Right atrium auricular region (tissue), 2 donors: ENCODE results near the gene ZDHHC1. TPM values are rescaled to one million over a fixed set of nuclear protein-coding genes. Genes with fewer than 3 reads are reported as not detected.

ENCODE experiments used
- DNase-seq: peaks from one replicate; pipeline ENCODE4 v3.0.0-alpha.2; 2019; ENCODE audit warnings: low spot score
- H3K27ac ChIP-seq, 2 donors: fragments of 200-600 bp; sonication (generic); 1 replicate in 1 of 2; 2 replicates in 1 of 2; pipeline ENCODE4 v1.5.1; 2016 to 2019
- H3K27me3 ChIP-seq, 2 donors: fragments of 200-600 bp; sonication (generic); one replicate each; pipeline versions ENCODE4 v1.5.1 to v1.6.0; 2017 to 2019
- H3K36me3 ChIP-seq: fragments of 200-600 bp; sonication (generic); one replicate; pipeline ENCODE4 v1.5.1; 2016
- H3K4me1 ChIP-seq, 2 donors: fragments of 200-600 bp; sonication (generic); one replicate each; pipeline versions ENCODE4 v1.5.1 to v1.6.0; 2017 to 2019
- H3K4me3 ChIP-seq, 2 donors: fragments of 200-600 bp; sonication (generic); 1 replicate in 1 of 2; 2 replicates in 1 of 2; pipeline ENCODE4 v1.5.1; 2017 to 2019; ENCODE audit warnings: mild to moderate bottlenecking in 1 of 2, moderate library complexity in 1 of 2
- H3K9me3 ChIP-seq, 2 donors: fragments of 200-600 bp; sonication (generic); one replicate each; pipeline ENCODE4 v1.5.1; 2019
- total RNA-seq, 2 donors: library from RNA; depleted of rRNA; stranded (reverse); fragments of >200 nt; gene quantifications; one replicate each; pipeline ENCODE4 v1.1.0, GENCODE V29; 2016
- TF ChIP-seq, protein P1 (sequence below), 2 donors: fragments of 200-600 bp; sonication (generic); IDR thresholded peaks; one replicate each; pipeline ENCODE4 v1.5.1; 2019; ENCODE audit warnings: antibody characterized with exemption in 2 of 2

Gene ZDHHC1
- total RNA-seq, 2 donors from 2014 or later, result 8.9 to 11.8 TPM

- no peak overlapping the region for H3K27ac ChIP-seq
- peak overlapping the region in 1 of 2 donors; percentile 9 for H3K4me3 ChIP-seq
- no peaks in the 10 kb centered on the region for H3K27me3 ChIP-seq
- no peaks in the 10 kb centered on the region for H3K36me3 ChIP-seq
- DNase-seq, result no peak
- no peaks in the 10 kb centered on the region for H3K9me3 ChIP-seq
- TF ChIP-seq, protein P1, sequence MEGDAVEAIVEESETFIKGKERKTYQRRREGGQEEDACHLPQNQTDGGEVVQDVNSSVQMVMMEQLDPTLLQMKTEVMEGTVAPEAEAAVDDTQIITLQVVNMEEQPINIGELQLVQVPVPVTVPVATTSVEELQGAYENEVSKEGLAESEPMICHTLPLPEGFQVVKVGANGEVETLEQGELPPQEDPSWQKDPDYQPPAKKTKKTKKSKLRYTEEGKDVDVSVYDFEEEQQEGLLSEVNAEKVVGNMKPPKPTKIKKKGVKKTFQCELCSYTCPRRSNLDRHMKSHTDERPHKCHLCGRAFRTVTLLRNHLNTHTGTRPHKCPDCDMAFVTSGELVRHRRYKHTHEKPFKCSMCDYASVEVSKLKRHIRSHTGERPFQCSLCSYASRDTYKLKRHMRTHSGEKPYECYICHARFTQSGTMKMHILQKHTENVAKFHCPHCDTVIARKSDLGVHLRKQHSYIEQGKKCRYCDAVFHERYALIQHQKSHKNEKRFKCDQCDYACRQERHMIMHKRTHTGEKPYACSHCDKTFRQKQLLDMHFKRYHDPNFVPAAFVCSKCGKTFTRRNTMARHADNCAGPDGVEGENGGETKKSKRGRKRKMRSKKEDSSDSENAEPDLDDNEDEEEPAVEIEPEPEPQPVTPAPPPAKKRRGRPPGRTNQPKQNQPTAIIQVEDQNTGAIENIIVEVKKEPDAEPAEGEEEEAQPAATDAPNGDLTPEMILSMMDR (IDR thresholded peaks at IDR 0.05), result peak; percentile 77 to 91
- peaks cover 0 to 56% of the 10 kb centered on the region in 2 donors for H3K4me1 ChIP-seq
These were observed 17.0 kb downstream of the ZDHHC1 start for GRCh38 chr16:67399218-67399733.

DNA sequence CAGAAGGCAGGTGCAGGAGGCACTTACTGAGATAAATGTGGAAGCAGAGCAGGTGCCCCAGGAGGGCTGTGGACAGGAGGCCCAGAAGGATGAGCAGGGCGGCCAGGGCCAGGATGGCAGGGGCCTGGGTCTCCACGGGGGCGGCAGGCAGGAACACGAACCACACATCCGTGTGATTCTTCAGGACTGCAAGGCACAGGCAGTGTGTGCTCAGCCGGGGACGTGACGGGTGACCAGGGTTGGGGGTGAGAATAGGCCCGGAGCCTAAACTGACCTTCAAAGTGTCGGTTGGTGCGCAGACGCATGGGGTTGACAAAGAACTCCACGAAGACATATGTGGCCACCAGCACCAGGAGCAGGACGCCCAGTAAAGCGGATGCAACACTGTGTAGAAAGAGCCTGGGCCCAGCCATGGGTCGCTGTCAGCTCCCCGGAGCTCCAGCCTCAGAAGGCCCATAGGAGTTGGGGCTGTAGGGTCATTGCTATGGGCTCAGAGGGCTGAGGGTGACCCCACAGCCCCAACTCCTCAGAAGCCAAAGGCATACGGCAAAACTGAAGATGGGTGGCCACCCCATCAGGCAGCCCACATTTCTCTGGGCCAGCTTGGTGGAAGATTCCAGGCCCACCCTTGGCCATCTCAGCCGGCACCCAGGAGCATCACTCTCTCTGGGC lies 17.6 kb downstream of the ZDHHC1 start:
- Histone ChIP-seq H3K9me3 (no peaks in the 10 kb centered on the region), H3K27ac (no peak overlapping the region), H3K4me1 (peaks cover 0 to 62% of the 10 kb centered on the region in 2 donors), H3K4me3 (no peak overlapping the region), H3K36me3 (no peaks in the 10 kb centered on the region), H3K27me3 (no peaks in the 10 kb centered on the region)
- no peak for DNase-seq
- TF ChIP-seq, protein P1 (IDR thresholded peaks at IDR 0.05), result no peak

DNA sequence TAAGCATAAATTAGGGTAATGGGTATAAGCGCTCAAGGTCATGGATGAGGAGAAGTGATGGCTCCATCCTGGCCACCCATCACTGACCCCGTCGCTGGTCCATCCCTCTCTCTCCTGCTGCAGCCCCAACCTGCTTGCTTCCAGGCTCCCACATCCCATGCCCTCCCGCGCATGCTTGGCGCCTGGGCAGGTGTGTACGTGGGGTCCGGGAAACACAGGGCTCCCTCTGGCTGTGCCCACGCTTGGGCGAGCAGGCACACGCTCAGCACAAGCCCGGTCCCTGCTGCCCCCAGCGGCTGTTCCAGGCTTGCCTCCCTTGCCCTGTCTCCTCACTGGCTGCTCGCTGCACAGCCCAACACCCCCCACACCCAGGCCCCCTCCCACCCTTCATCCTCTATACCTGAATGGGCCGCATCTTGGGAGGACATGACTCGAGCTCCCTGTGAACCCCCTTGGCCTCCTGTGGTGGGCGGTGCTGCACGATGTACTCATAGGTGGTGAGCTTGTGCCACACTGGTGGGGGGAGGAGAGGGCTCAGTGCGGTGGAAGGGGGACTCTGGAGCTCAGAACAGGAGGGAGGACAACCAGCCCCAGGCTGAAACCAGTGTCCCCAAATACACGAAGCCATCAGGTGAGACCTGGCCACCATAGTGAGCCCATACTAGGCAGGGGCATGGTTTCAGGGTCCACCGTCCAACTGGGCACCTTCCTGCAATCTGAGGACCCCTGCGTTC lies 18.3 kb downstream of the ZDHHC1 start:
- DNase-seq, result no peak
- TF ChIP-seq, protein P1 (IDR thresholded peaks at IDR 0.05), result no peak
- H3K27ac ChIP-seq, result peak overlapping the region; percentile 67 to 71
- H3K4me1 ChIP-seq, result peaks cover 0 to 69% of the 10 kb centered on the region in 2 donors
- no peaks in the 10 kb centered on the region for H3K9me3 ChIP-seq
- H3K36me3 ChIP-seq, result no peaks in the 10 kb centered on the region
- H3K4me3 ChIP-seq, result no peak overlapping the region
- no peaks in the 10 kb centered on the region for H3K27me3 ChIP-seq

GRCh38 chr16:67397036-67397801 lies 19.1 kb downstream of the ZDHHC1 start:
- no peak for DNase-seq
- no peaks in the 10 kb centered on the region for H3K9me3 ChIP-seq
- peaks cover 0 to 76% of the 10 kb centered on the region in 2 donors for H3K4me1 ChIP-seq
- no peaks in the 10 kb centered on the region for H3K27me3 ChIP-seq
- peak overlapping the region; percentile 67 to 71 for H3K27ac ChIP-seq
- TF ChIP-seq, protein P1 (IDR thresholded peaks at IDR 0.05), result no peak
- no peaks in the 10 kb centered on the region for H3K36me3 ChIP-seq
- H3K4me3 ChIP-seq, result no peak overlapping the region

- peak; percentile 94 for DNase-seq
- H3K27me3 ChIP-seq, result no peaks in the 10 kb centered on the region
- peak overlapping the region; percentile 67 to 71 for H3K27ac ChIP-seq
- peaks cover 0 to 84% of the 10 kb centered on the region in 2 donors for H3K4me1 ChIP-seq
- TF ChIP-seq, protein P1 (IDR thresholded peaks at IDR 0.05), result no peak
- H3K9me3 ChIP-seq, result no peaks in the 10 kb centered on the region
- H3K36me3 ChIP-seq, result no peaks in the 10 kb centered on the region
- no peak overlapping the region for H3K4me3 ChIP-seq
These were observed 19.9 kb downstream of the ZDHHC1 start for GRCh38 chr16:67396159-67397035.
